Activated CD8-positive, alpha-beta memory T cell treated with anti-CD3 and anti-CD28 coated beads, Interleukin-2, amount 50 U/mL, for 48 hours (primary cell): ENCODE results near the gene AVEN.

Source experiments
- DNase-seq: peaks from one replicate; pipeline ENCODE4 v3.0.0-alpha.2; 2020

Gene AVEN

DNA sequence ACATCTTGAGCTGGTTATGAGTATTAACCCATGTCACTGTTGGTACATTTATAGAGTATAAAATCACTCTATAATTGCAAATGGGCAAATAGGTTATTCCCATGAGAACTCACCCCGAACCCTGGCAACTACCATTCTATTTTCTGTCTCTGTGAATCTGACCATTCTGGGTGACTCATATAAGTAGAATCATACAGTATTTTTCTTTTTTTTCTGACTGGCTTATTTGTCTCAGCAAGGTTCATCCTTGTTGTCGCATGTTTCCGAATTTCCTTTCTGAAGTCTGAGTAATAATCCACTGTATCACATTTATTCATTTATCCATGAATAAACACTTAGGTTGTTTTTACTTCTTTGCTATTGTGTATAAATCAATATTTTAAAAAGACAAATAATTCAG lies 130.6 kb downstream of the AVEN start:
- no peak for DNase-seq

DNA sequence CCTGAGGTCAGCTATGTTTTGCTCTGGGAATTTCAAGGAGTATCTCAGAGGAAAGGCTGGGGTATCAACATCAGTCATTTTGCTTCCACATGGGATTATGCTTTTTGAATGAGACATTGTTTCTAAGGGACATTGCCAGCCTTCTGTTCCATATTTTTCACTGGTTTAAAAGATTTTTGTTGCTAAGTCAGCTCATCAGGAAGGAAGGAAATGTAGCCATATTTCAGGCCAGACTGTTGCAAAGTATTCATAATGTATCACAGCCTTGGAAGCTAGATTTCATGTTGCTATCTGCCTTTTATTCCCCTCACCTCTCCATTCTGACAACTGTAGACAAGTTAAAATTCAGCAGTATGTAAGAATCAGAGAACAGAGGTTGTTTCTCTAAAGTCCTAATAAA lies 131.7 kb downstream of the AVEN start:
- no peak for DNase-seq

DNA sequence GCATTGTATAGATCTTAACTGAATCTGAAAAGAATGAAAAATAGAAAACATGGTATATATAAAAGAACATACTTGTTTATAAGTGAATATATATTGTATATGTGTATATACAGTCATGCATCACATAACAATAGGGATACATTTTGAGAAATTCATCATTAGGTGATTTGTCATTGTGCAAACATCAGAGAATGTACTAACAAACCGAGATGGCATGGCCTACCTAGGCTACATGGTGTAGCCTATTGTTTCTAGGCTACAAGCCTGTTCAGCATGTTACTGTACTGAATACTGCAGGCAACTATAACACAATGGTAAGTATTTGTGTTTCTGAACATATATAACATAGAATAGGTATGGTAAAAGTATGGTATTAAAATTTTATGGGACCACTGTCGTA lies 135.3 kb downstream of the AVEN start:
- DNase-seq, result no peak

- no peak for DNase-seq
These were observed 137.0 kb downstream of the AVEN start for GRCh38 chr15:33902043-33902442.

- DNase-seq, result no peak
These were observed 144.8 kb downstream of the AVEN start for GRCh38 chr15:33894193-33894592.

DNA sequence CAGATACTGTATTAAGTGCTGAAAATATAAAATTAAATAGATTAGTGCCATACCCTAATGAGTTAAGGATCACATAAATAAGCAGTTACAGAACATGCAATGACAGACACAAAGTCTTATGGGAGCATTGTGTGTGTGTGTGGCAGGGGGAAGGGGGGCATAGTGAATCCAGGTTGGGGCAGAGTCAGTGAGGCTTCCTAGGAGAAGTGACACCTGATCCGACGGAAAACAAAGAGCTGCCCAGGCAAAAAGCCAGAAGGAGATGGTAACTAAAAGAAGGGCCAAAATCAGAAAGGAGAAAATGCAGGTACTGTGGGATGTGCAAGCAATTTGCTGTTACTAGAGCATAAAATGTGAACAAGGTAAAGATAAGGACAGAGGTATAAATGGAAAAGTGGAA lies 150.8 kb downstream of the AVEN start:
- DNase-seq, result no peak

DNA sequence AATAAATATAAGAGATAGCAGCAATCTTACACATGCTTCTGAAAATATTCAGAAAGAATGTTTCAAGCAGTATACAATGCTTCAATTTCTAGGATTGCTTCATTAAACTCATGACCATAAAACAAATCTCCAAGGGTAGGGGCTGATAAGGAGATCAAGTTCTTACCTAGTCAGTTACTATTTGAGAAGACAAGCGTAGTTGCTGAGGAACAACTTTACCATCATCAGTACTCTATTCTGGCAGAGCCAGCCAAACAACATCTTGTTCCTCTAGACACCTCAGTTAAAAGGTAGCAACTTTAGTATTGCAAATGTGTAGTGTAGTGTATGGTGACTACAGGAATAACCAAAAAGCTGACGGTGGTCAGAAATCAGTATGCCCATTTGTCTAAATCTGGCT lies 156.1 kb downstream of the AVEN start:
- DNase-seq, result no peak

GRCh38 chr15:33874156-33874555 lies 164.8 kb downstream of the AVEN start:
- no peak for DNase-seq

GRCh38 chr15:33872416-33873106 lies 166.4 kb downstream of the AVEN start:
- no peak for DNase-seq

GRCh38 chr15:33871980-33872379 lies 167.0 kb downstream of the AVEN start:
- DNase-seq, result no peak

GRCh38 chr15:33866101-33866737 lies 172.8 kb downstream of the AVEN start:
- no peak for DNase-seq

DNA sequence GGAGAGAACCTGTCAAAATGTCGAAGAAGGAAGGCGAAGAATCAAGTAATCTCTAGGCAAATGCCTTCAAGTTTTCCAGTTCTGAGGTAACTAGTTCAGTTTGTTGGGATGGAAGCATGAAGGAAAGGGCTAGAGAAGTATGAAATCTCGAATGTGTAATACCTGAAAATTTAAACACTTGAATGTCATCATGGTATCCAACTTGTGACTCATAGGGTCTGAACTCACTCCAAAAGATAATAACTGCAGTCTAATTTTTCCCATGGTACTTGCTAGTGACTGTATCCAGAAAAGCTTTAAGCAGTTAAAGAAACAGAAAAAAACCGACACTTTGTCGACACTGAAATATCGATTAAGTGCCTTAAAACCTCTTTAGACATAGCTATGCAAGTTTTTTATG lies 173.6 kb downstream of the AVEN start:
- DNase-seq, result no peak

- no peak for DNase-seq
These were observed 174.5 kb downstream of the AVEN start for GRCh38 chr15:33864360-33865075.

DNA sequence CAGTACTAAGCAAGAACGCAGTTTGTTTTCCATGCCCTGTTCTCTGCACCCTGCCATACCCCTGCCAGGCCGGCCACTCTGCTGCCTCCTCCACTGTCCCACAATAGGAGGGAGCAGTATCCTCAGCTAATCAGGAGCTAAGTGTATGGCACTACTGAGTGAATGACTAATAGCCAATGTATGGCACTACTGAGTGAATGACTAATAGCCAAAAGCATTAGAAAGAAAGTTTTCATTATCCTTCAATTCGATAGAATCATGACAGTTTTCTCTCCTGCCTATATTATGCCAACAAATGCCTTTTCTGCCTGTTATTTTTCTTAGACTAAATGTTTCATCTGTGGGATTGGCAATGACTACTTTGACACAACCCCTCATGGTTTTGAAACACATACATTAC lies 178.2 kb downstream of the AVEN start:
- no peak for DNase-seq

- DNase-seq, result no peak
These were observed 178.9 kb downstream of the AVEN start for GRCh38 chr15:33859992-33860545.

DNA sequence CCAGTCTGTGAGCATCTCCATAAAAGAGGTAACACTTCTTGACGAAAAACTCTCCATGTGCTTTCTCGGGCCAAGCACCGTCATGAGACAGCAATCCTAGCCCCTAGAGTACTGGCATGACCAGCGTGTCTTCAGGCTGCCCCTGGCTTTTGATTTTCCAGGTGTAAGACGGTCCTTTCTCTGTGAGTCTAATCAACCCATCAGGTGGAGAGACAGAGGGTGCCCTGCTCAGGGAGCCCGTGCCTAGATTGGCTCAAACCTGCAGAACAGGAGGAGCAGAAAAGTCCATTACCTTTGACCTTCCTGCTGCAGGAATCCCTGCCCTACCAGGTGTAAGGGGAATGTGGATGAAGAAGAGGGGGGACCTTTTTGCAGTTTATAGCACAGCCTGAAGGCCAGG lies 180.2 kb downstream of the AVEN start:
- DNase-seq, result no peak

GRCh38 chr15:33857726-33858125 lies 181.3 kb downstream of the AVEN start:
- no peak for DNase-seq

DNA sequence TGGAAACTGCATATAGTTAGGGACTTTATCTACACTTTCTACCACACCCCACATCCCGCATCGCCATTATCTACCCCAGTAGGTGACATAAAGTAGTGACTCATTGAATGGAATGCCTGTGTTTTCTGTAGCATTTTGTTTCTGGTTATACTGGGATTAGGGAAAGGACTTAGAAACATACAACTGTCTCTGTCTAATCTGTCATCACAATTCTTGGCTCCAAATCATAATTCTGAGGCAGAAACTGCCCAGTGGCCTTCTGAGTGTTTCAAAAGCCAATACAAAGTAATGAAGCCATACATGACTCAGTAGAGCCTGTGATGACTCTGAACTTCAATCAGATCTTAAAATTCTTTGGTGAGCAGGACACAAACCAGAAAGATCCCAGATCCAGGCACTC lies 186.4 kb downstream of the AVEN start:
- DNase-seq, result no peak

- no peak for DNase-seq
These were observed 186.9 kb downstream of the AVEN start for GRCh38 chr15:33852094-33852493.

GRCh38 chr15:33851079-33851478 lies 187.9 kb downstream of the AVEN start:
- DNase-seq, result no peak

GRCh38 chr15:33848011-33848410 lies 191.0 kb downstream of the AVEN start:
- no peak for DNase-seq

DNA sequence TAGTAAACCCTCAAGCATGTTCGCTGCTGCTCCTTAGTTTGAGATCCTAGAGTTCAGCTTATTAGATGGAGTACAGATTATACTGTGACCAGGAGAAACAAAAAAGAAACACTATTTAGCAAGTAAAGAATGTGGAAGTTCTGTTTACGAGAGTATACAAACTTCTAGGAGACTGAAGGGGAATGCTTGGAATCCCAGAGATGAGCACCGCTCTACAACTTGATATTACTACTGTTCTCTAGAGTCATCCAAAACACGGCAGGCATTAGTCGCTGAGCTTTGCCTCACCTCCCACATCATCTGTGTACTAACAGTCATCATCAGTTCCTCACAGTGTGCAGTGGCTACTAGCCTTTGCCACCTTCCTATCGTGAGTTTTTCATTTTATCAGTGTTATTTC lies 192.1 kb downstream of the AVEN start:
- no peak for DNase-seq

- DNase-seq, result no peak
These were observed 192.9 kb downstream of the AVEN start for GRCh38 chr15:33846142-33846541.

- no peak for DNase-seq
These were observed 194.4 kb downstream of the AVEN start for GRCh38 chr15:33844597-33844996.
